Keratinocyte (primary cell): Measurements from ENCODE around the gene ELOA2.

Source experiments
- EZH2 ChIP-seq: IDR thresholded peaks from one replicate; pipeline ENCODE4 v1.6.1; 2012; ENCODE audit warnings: inconsistent platforms, mild to moderate bottlenecking, low read length, moderate library complexity
- TF ChIP-seq, protein P1 (sequence below), 3 experiments: IDR thresholded peaks in 1 of 3; conservative IDR thresholded peaks in 1 of 3; optimal IDR thresholded peaks in 1 of 3; 2 replicates in 2 of 3; 3 replicates in 1 of 3; pipeline versions ENCODE3 to v1.5.1; 2011; ENCODE audit warnings: low read length in 3 of 3, mild to moderate bottlenecking in 3 of 3, moderate library complexity in 2 of 3, control low read depth in 1 of 3, inconsistent platforms in 1 of 3; ENCODE audit not compliant: insufficient read depth in 2 of 3; ENCODE audit errors: extremely low read depth in 1 of 3

DNA sequence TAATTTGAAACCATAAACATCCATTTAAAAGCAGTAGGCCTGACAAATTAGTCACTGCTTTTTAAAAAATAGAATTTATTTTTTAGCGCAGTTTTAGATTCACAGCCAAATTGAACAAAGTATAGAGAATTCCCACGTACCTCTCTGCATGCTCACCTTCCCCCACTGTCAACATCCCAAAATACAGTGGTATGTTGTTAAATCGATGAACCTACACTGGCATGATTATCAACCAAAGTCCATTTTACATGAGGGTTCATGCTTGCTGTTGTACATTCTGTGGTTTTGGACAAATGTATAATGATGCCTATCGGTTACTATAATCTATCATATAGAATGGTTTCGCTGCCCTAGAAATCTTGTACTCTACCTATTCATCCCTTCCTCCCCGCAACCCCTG lies 5.6 kb upstream of the ELOA2 start:
- TF ChIP-seq, protein P1, sequence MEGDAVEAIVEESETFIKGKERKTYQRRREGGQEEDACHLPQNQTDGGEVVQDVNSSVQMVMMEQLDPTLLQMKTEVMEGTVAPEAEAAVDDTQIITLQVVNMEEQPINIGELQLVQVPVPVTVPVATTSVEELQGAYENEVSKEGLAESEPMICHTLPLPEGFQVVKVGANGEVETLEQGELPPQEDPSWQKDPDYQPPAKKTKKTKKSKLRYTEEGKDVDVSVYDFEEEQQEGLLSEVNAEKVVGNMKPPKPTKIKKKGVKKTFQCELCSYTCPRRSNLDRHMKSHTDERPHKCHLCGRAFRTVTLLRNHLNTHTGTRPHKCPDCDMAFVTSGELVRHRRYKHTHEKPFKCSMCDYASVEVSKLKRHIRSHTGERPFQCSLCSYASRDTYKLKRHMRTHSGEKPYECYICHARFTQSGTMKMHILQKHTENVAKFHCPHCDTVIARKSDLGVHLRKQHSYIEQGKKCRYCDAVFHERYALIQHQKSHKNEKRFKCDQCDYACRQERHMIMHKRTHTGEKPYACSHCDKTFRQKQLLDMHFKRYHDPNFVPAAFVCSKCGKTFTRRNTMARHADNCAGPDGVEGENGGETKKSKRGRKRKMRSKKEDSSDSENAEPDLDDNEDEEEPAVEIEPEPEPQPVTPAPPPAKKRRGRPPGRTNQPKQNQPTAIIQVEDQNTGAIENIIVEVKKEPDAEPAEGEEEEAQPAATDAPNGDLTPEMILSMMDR (optimal IDR thresholded peaks at IDR 0.05 in 1 of 3, IDR thresholded peaks at IDR 0.05 in 1 of 3, conservative IDR thresholded peaks at IDR 0.05 in 1 of 3; ENCODE audit: extremely low read depth in 1 of 3, insufficient read depth in 2 of 3, low read length in 3 of 3), result no peak
- no peak for TF ChIP-seq EZH2
